ENCODE results near the gene SERPINA1.
"Not testable (repeated sequence)": the region's sequence is repeated elsewhere in the genome, so short reads cannot be mapped to it uniquely, and the experiment has no call there.

DNA sequence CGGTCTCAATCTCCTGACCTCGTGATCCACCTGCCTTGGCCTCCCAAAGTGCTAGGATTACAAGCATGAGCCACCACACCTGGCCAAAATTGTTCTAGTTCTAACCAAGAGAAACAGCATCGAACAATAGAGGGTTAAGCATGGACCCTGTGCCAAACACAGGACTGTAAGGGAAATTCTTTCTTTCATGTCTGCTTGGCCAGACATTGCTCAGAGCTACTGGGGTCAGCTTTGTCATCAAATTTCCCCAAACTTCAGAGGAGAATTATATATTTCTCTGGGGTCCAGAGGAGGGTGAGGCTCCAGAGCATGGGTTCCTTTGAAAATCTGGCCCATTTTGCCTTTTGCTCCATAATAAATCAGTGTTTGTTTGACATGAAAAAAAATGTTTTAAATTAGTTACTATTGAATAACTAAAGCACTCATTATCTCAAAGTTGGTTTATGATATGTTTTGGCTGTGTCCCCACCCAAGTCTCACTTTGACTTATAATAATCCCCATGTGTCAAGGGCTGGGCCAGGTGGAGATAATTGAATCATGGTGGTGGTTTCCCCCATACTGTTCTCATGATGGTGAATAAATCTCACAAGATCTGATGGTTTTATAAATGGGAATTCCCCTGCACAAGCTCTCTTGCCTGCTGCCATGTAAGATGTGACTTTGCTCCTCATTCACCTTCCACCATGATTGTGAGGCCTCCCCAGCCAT lies 29.2 kb upstream of the SERPINA1 start:
- TF ChIP-seq, protein P1, sequence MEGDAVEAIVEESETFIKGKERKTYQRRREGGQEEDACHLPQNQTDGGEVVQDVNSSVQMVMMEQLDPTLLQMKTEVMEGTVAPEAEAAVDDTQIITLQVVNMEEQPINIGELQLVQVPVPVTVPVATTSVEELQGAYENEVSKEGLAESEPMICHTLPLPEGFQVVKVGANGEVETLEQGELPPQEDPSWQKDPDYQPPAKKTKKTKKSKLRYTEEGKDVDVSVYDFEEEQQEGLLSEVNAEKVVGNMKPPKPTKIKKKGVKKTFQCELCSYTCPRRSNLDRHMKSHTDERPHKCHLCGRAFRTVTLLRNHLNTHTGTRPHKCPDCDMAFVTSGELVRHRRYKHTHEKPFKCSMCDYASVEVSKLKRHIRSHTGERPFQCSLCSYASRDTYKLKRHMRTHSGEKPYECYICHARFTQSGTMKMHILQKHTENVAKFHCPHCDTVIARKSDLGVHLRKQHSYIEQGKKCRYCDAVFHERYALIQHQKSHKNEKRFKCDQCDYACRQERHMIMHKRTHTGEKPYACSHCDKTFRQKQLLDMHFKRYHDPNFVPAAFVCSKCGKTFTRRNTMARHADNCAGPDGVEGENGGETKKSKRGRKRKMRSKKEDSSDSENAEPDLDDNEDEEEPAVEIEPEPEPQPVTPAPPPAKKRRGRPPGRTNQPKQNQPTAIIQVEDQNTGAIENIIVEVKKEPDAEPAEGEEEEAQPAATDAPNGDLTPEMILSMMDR (IDR thresholded peaks at IDR 0.05; ENCODE audit: low read length), result not testable (repeated sequence)
- not testable (repeated sequence) for TF ChIP-seq EZH2 (optimal IDR thresholded peaks at IDR 0.05; ENCODE audit: low read depth, low read length)
